MM.1S (cell line): ENCODE data around the gene CCDC102B.

Experiments
- DNase-seq: peaks from one replicate; pipeline ENCODE4 v3.0.0-alpha.2; 2015
- H2AFZ ChIP-seq: fragments of 300-600 bp; sonication (generic); 2 replicates; pipeline ENCODE4 v1.6.0; 2016; ENCODE audit warnings: antibody characterized with exemption, low read length
- H3F3A ChIP-seq: fragments of 300-600 bp; sonication (generic); 2 replicates; pipeline ENCODE4 v1.6.1; 2016; ENCODE audit warnings: mild to moderate bottlenecking, antibody characterized with exemption, low read length, moderate library complexity, mixed read lengths; ENCODE audit not compliant: insufficient read depth
- H3K27ac ChIP-seq: fragments of 300-600 bp; sonication (generic); 2 replicates; pipeline ENCODE4 v1.5.1; 2016; ENCODE audit warnings: mild to moderate bottlenecking, low read length
- H3K27me3 ChIP-seq: fragments of 300-600 bp; sonication (generic); replicated peaks from 2 replicates; pipeline ENCODE4 v1.6.0; 2016; ENCODE audit warnings: low read length; ENCODE audit not compliant: insufficient read depth
- H3K36me3 ChIP-seq: fragments of 300-600 bp; sonication (generic); replicated peaks from 2 replicates; pipeline ENCODE4 v1.6.1; 2016; ENCODE audit warnings: mild to moderate bottlenecking, low read length, mixed read lengths; ENCODE audit not compliant: insufficient read depth
- H3K4me1 ChIP-seq: fragments of 300-600 bp; sonication (generic); 2 replicates; pipeline ENCODE4 v1.6.1; 2016; ENCODE audit warnings: low read length, mixed read lengths
- H3K4me2 ChIP-seq: fragments of 300-600 bp; sonication (generic); 2 replicates; pipeline ENCODE4 v1.6.0; 2016; ENCODE audit warnings: low read depth, low read length
- H3K4me3 ChIP-seq: fragments of 300-600 bp; sonication (generic); 2 replicates; pipeline ENCODE4 v1.5.1; 2016; ENCODE audit warnings: low read length, mixed read lengths
- H3K79me2 ChIP-seq: fragments of 300-600 bp; sonication (generic); 2 replicates; pipeline ENCODE4 v1.6.1; 2016; ENCODE audit warnings: mixed run types, low read length, mixed read lengths
- H3K9ac ChIP-seq: fragments of 300-600 bp; sonication (generic); 2 replicates; pipeline ENCODE4 v1.6.1; 2016; ENCODE audit warnings: low read length, mixed read lengths
- H3K9me2 ChIP-seq: fragments of 300-600 bp; sonication (generic); replicated peaks from 2 replicates; pipeline ENCODE4 v1.6.1; 2016; ENCODE audit warnings: mild to moderate bottlenecking, low read length, mixed read lengths; ENCODE audit not compliant: insufficient read depth
- H3K9me3 ChIP-seq: fragments of 300-600 bp; sonication (generic); replicated peaks from 2 replicates; pipeline ENCODE4 v1.6.1; 2016; ENCODE audit warnings: mild to moderate bottlenecking, low read length, mixed read lengths; ENCODE audit not compliant: insufficient read depth
- H4K20me1 ChIP-seq: fragments of 300-600 bp; sonication (generic); 2 replicates; pipeline ENCODE4 v1.6.1; 2016; ENCODE audit warnings: mild to moderate bottlenecking, low read length, moderate library complexity, mixed read lengths; ENCODE audit not compliant: insufficient read depth
- EZH2 ChIP-seq: fragments of 300-600 bp; sonication (generic); optimal IDR thresholded peaks from 2 replicates; pipeline ENCODE3; 2017; ENCODE audit warnings: low read depth, mild to moderate bottlenecking, antibody characterized with exemption, low read length, mixed read lengths
- EZH2phosphoT487 ChIP-seq: fragments of 300-600 bp; sonication (generic); IDR thresholded peaks from 2 replicates; pipeline ENCODE4 v1.6.1; 2018; ENCODE audit warnings: antibody characterized with exemption, low read length
- TF ChIP-seq, protein P1 (sequence below): fragments of 300-600 bp; sonication (generic); IDR thresholded peaks from 2 replicates; pipeline ENCODE4 v1.5.1; 2016; ENCODE audit warnings: antibody characterized with exemption, low read length, mixed read lengths

The CCDC102B gene

DNA sequence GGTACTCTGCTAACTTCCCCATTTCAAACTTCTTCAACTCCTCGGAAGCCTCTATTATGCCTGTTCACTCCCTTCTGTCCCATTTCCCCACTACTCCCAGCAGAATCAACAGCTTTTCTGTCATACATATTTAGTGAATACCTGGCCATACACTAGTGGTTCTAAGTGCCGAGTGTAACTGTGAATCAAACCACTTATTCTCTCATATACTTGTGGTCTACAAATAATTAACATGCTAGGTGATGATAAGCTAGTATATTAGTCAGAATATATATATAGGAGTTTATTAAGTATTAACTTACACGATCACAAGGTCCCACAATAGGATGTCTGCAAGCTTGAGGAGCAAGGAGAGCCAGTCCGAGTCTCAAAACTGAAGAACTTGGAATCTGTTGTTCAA lies 150.7 kb downstream of the CCDC102B start:
- TF ChIP-seq EZH2, result no peak
- TF ChIP-seq, protein P1, sequence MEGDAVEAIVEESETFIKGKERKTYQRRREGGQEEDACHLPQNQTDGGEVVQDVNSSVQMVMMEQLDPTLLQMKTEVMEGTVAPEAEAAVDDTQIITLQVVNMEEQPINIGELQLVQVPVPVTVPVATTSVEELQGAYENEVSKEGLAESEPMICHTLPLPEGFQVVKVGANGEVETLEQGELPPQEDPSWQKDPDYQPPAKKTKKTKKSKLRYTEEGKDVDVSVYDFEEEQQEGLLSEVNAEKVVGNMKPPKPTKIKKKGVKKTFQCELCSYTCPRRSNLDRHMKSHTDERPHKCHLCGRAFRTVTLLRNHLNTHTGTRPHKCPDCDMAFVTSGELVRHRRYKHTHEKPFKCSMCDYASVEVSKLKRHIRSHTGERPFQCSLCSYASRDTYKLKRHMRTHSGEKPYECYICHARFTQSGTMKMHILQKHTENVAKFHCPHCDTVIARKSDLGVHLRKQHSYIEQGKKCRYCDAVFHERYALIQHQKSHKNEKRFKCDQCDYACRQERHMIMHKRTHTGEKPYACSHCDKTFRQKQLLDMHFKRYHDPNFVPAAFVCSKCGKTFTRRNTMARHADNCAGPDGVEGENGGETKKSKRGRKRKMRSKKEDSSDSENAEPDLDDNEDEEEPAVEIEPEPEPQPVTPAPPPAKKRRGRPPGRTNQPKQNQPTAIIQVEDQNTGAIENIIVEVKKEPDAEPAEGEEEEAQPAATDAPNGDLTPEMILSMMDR, result no peak
- TF ChIP-seq EZH2phosphoT487, result no peak

DNA sequence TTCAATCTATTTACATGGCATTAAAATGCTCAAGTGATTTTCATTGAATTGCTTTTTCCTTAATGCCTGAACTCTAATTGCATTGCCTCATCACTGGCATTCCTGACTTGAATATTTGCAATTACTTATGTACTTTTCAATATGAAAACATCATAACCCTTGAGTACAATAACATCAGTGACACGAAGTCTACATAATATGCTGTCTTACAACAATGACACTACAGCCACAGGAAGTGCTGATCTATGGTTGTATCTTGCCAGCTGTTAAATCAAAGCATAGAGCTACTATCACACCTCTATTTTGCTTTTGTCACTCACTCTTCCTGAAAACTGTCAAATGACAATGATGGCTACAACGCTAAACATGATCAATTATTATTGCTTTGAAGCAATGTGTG lies 156.9 kb downstream of the CCDC102B start:
- Histone ChIP-seq H3K36me3 (no peaks in the 10 kb centered on the region), H3K4me2 (no peak overlapping the region), H3K9ac (no peak overlapping the region), H3K9me2 (no peaks in the 10 kb centered on the region), H3F3A (no peaks in the 10 kb centered on the region), H2AFZ (no peak overlapping the region), H3K4me1 (no peaks in the 10 kb centered on the region), H3K4me3 (no peak overlapping the region), H3K9me3 (no peaks in the 10 kb centered on the region), H3K27ac (no peak overlapping the region), H3K27me3 (no peaks in the 10 kb centered on the region), H4K20me1 (no peaks in the 10 kb centered on the region), H3K79me2 (no peaks in the 10 kb centered on the region)
- TF ChIP-seq EZH2phosphoT487 (no peak), EZH2 (no peak)
- TF ChIP-seq, protein P1, result no peak
- DNase-seq, result no peak

More for the DNA sequence above, 150.7 kb downstream of the CCDC102B start:
- Histone ChIP-seq H3K9me3 (no peaks in the 10 kb centered on the region), H3K4me2 (no peak overlapping the region), H3F3A (no peaks in the 10 kb centered on the region), H3K4me1 (no peaks in the 10 kb centered on the region), H3K36me3 (no peaks in the 10 kb centered on the region), H4K20me1 (no peaks in the 10 kb centered on the region), H3K27me3 (no peaks in the 10 kb centered on the region), H3K9me2 (no peaks in the 10 kb centered on the region), H2AFZ (no peak overlapping the region), H3K27ac (no peak overlapping the region), H3K9ac (no peak overlapping the region), H3K4me3 (no peak overlapping the region), H3K79me2 (no peaks in the 10 kb centered on the region)
- DNase-seq, result no peak

DNA sequence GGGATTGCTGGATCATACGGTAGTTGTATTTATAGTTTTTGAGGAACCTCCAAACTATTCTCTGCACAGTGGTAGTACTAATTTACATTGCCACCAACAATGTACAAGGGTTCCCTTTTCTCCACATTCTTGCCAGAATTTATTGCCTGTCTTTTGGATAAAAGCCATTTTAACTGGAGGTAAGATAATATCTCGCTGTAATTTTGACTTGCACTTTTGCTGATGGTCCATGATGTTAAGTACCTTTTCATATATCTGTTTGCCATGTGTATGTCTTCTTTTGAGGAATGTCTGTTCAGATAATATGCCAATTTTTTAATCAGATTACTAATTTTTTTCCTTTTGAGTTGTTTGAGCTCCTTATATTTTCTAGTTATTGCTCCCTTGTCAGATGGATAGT lies 158.8 kb downstream of the CCDC102B start:
- no peak overlapping the region for H3K4me2 ChIP-seq
- DNase-seq, result no peak
- H3F3A ChIP-seq, result no peaks in the 10 kb centered on the region
- no peak for TF ChIP-seq EZH2phosphoT487
- TF ChIP-seq, protein P1, result no peak
- H3K9me3 ChIP-seq, result no peaks in the 10 kb centered on the region
- no peak overlapping the region for H3K9ac ChIP-seq
- H3K27me3 ChIP-seq, result no peaks in the 10 kb centered on the region
- H3K27ac ChIP-seq, result no peak overlapping the region
- H3K9me2 ChIP-seq, result no peaks in the 10 kb centered on the region
- no peaks in the 10 kb centered on the region for H4K20me1 ChIP-seq
- H3K36me3 ChIP-seq, result no peaks in the 10 kb centered on the region
- H2AFZ ChIP-seq, result no peak overlapping the region
- no peaks in the 10 kb centered on the region for H3K79me2 ChIP-seq
- H3K4me3 ChIP-seq, result no peak overlapping the region
- H3K4me1 ChIP-seq, result no peaks in the 10 kb centered on the region

DNA sequence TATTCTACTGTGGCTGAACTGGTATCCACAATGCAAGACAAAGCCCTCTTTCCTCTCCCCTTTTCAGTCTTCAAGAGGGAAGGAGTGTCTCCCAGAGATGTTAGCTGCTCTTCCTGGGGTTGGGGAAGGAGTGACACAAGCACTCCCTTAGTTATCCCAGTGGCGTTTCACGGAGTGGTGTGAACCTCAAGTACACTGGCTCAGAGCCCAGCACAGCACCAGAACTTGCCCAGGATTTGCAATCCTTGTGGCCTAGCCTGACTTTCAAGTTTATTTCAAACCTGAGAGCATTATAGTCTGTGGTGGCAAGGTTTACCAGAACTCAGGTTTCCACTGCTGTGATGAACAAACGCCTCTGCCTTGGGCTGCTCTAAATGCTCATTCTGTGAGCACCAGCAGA lies 162.5 kb downstream of the CCDC102B start:
- H2AFZ ChIP-seq, result no peak overlapping the region
- no peak for DNase-seq

More for the DNA sequence above, 162.5 kb downstream of the CCDC102B start:
- no peaks in the 10 kb centered on the region for H3K79me2 ChIP-seq
- no peak overlapping the region for H3K4me2 ChIP-seq
- no peaks in the 10 kb centered on the region for H3K9me2 ChIP-seq
- no peaks in the 10 kb centered on the region for H3K4me1 ChIP-seq
- H3F3A ChIP-seq, result no peaks in the 10 kb centered on the region
- TF ChIP-seq, protein P1, result no peak
- no peak for TF ChIP-seq EZH2
- TF ChIP-seq EZH2phosphoT487, result no peak
- no peak overlapping the region for H3K27ac ChIP-seq
- no peaks in the 10 kb centered on the region for H3K36me3 ChIP-seq
- no peaks in the 10 kb centered on the region for H3K27me3 ChIP-seq
- no peak overlapping the region for H3K4me3 ChIP-seq
- no peak overlapping the region for H3K9ac ChIP-seq
- no peaks in the 10 kb centered on the region for H4K20me1 ChIP-seq
- H3K9me3 ChIP-seq, result no peaks in the 10 kb centered on the region
